ENCODE results near the gene UGT1A6. TPM values are rescaled to one million over a fixed set of nuclear protein-coding genes. Genes with fewer than 3 reads are reported as not detected.

Gene UGT1A6
- total RNA-seq, 1 experiment from 2014 or later: 549 TPM

GRCh38 chr2:233754872-233755611 lies 62.4 kb downstream of the UGT1A6 start:
- Histone ChIP-seq H2AFZ (no peak overlapping the region), H3K4me1 (replicated peaks; ENCODE audit: insufficient read depth) (no peaks in the 10 kb centered on the region), H3F3A (ENCODE audit: insufficient read depth, low read depth) (peaks cover 58% of the 10 kb centered on the region), H3K9me3 (ENCODE audit: insufficient read depth, low read depth) (peaks cover 2% of the 10 kb centered on the region), H3K4me3 (no peak overlapping the region), H3K9me2 (ENCODE audit: insufficient read depth) (no peaks in the 10 kb centered on the region), H3K36me3 (ENCODE audit: low read depth) (peaks cover 66% of the 10 kb centered on the region), H3K27me3 (ENCODE audit: insufficient read depth, low read depth) (no peaks in the 10 kb centered on the region), H3K79me2 (ENCODE audit: low read depth) (peaks cover 92% of the 10 kb centered on the region), H4K20me1 (ENCODE audit: insufficient read depth) (peaks cover 48% of the 10 kb centered on the region), H3K27ac (no peak overlapping the region), H3K4me2 (no peak overlapping the region)
- intact Hi-C loops (cut with micrococcal nuclease; ENCODE audit: unreplicated experiment): no loop called here
- no TSS peak for BruUV-seq (replicated peaks)
- POLR2A ChIA-PET (ENCODE audit: unreplicated experiment): no interaction called here
- CTCF ChIA-PET: no interaction called here
- DNase-seq: peak in 1 of 2 experiments; percentile 17
- TF ChIP-seq EZH2 (IDR thresholded peaks at IDR 0.05; ENCODE audit: low read depth) (no peak), CTCF (conservative IDR thresholded peaks at IDR 0.05) (no peak)

- BruUV-seq (replicated peaks): no TSS peak
- H3K9me3 ChIP-seq (ENCODE audit: insufficient read depth, low read depth): no peaks in the 10 kb centered on the region
- H3K4me3 ChIP-seq: no peak overlapping the region
- ChIA-PET POLR2A (ENCODE audit: unreplicated experiment) (no interaction called here), CTCF (no interaction called here)
- DNase-seq: peak in 1 of 2 experiments; percentile 26
- H3F3A ChIP-seq (ENCODE audit: insufficient read depth, low read depth): peaks cover 70% of the 10 kb centered on the region
- peaks cover 92% of the 10 kb centered on the region for H3K79me2 ChIP-seq (ENCODE audit: low read depth)
- no peak overlapping the region for H3K4me2 ChIP-seq
- H3K27ac ChIP-seq: no peak overlapping the region
- no peaks in the 10 kb centered on the region for H3K4me1 ChIP-seq (replicated peaks; ENCODE audit: insufficient read depth)
- no peak overlapping the region for H2AFZ ChIP-seq
- no peaks in the 10 kb centered on the region for H3K27me3 ChIP-seq (ENCODE audit: insufficient read depth, low read depth)
- no peaks in the 10 kb centered on the region for H3K9me2 ChIP-seq (ENCODE audit: insufficient read depth)
- no peak for TF ChIP-seq CTCF (conservative IDR thresholded peaks at IDR 0.05)
- TF ChIP-seq EZH2 (IDR thresholded peaks at IDR 0.05; ENCODE audit: low read depth): no peak
- H3K36me3 ChIP-seq (ENCODE audit: low read depth): peaks cover 64% of the 10 kb centered on the region
- H4K20me1 ChIP-seq (ENCODE audit: insufficient read depth): peaks cover 60% of the 10 kb centered on the region
- intact Hi-C loops (cut with micrococcal nuclease; ENCODE audit: unreplicated experiment): no loop called here
Observed at GRCh38 chr2:233756429-233757081, 63.9 kb downstream of the UGT1A6 start.

GRCh38 chr2:233758141-233758540 lies 65.5 kb downstream of the UGT1A6 start:
- Histone ChIP-seq H3K36me3 (ENCODE audit: low read depth) (peaks cover 70% of the 10 kb centered on the region), H3K4me2 (no peak overlapping the region), H3K4me3 (no peak overlapping the region), H4K20me1 (ENCODE audit: insufficient read depth) (peaks cover 60% of the 10 kb centered on the region), H3K27me3 (ENCODE audit: insufficient read depth, low read depth) (no peaks in the 10 kb centered on the region), H3K4me1 (replicated peaks; ENCODE audit: insufficient read depth) (peaks cover 7% of the 10 kb centered on the region; the same call in 1 of the 2 replicates), H3K27ac (no peak overlapping the region), H3K79me2 (ENCODE audit: low read depth) (peaks cover 92% of the 10 kb centered on the region), H3K9me2 (ENCODE audit: insufficient read depth) (no peaks in the 10 kb centered on the region), H3K9me3 (ENCODE audit: insufficient read depth, low read depth) (no peaks in the 10 kb centered on the region), H2AFZ (no peak overlapping the region), H3F3A (ENCODE audit: insufficient read depth, low read depth) (peaks cover 72% of the 10 kb centered on the region)
- intact Hi-C loops (cut with micrococcal nuclease; ENCODE audit: unreplicated experiment): no loop called here
- CTCF ChIA-PET: no interaction called here
- no TSS peak for BruUV-seq (replicated peaks)
- POLR2A ChIA-PET (ENCODE audit: unreplicated experiment): interaction anchor here (0.6 kb wide), 1 partner anchor 16 kb away, joined by 6 read pairs; no protein-coding TSS in a partner anchor
- DNase-seq: no peak
- no peak for TF ChIP-seq EZH2 (IDR thresholded peaks at IDR 0.05; ENCODE audit: low read depth)
- TF ChIP-seq CTCF (conservative IDR thresholded peaks at IDR 0.05): no peak
